ENCODE data around the gene RCAN2.
"Not testable (repeated sequence)": the region's sequence is repeated elsewhere in the genome, so short reads cannot be mapped to it uniquely, and the experiment has no call there.

RCAN2 gene

GRCh38 chr6:46440641-46441040, 50.6 kb downstream of the RCAN2 start:
- no peak for DNase-seq (ENCODE audit: low read depth in 2 of 2)

GRCh38 chr6:46440141-46440540, 51.1 kb downstream of the RCAN2 start:
- DNase-seq (ENCODE audit: low read depth in 2 of 2): no peak

GRCh38 chr6:46438245-46438644, 53.0 kb downstream of the RCAN2 start:
- no peak for DNase-seq (ENCODE audit: low read depth in 2 of 2)

DNA sequence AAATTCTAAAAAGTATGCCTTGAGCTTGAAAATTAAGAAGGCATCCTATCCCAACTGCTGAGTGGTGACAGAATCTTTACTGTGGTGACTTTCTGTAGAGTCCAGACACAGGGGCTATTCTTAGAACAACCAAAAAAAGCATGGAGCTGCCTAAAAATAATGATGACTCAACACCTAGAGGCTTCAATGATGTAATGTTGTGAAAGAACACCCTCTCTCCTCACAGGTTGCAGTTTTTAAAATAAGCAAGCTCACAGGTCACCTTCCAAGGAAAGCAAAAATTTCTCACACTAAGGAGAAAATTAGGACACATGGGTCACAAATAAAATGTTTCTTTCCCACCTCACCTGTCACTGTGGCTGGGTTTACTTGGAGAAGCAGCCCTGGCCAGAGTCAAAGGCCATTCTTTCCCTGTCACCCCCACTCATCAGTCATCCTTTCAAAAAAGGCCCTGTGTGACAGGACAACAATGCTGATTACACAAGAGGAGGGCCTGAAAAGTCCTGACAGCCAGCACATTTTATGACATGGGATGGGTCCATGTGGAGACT, 53.5 kb downstream of the RCAN2 start:
- DNase-seq (ENCODE audit: low read depth in 2 of 2): no peak

DNA sequence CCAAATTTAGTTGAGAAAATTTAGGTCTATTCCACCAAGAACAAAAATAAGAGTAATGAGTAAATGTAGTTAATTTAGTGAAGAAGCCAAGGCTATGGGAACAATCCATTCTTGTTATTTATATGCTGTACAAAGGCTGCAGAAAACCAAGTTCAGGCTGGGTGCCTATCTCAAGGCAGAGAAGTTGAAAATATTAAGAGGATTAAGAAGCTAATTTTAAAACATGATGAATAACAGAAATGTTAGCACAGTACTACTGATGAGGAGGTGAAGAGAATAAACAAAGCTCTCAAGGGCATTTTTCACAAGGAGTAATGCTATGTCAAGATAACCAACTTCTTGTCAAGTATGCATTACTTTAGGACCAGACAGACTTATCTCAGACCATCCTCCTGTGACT, 68.6 kb downstream of the RCAN2 start:
- no peak for DNase-seq (ENCODE audit: low read depth in 2 of 2)

- no peak for DNase-seq (ENCODE audit: low read depth in 2 of 2)
These were observed 69.3 kb downstream of the RCAN2 start for GRCh38 chr6:46421939-46422338.

DNA sequence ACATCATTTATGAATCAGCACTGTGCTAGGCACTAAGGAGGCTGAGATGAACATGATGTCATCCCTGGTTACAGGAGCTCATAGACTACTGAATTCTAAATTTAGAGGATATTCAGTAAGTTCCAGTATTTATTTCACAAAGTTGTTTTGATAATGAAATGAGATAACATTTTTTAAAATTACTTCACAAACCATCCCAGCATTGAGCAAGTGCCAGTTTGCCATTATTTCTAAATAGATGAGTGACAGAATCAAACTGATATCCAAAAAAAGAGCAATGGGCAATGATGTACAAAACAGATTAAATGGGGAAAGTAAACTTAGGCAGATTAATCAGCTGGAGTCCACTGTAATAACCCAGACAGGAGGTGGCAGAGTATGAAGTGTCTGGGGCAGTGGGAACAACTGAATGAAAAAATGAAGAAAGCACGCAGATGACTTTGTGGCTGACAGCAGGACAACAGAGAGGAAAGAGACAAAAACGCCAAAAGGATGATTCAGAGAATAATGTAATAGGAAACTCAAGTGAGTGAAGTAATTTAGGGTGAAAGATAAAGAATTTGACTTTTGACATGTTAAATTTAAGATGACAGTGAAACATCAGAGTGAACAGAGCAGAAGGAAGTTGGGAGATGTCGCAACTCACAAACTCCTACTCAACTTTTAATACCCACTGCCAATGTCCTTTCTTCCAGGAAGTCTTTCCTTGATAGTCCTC, 70.2 kb downstream of the RCAN2 start:
- DNase-seq (ENCODE audit: low read depth in 2 of 2): no peak

GRCh38 chr6:46419576-46420002, 71.7 kb downstream of the RCAN2 start:
- no peak for DNase-seq (ENCODE audit: low read depth in 2 of 2)

- DNase-seq (ENCODE audit: low read depth in 2 of 2): no peak
These were observed 76.9 kb downstream of the RCAN2 start for GRCh38 chr6:46414398-46414797.

DNA sequence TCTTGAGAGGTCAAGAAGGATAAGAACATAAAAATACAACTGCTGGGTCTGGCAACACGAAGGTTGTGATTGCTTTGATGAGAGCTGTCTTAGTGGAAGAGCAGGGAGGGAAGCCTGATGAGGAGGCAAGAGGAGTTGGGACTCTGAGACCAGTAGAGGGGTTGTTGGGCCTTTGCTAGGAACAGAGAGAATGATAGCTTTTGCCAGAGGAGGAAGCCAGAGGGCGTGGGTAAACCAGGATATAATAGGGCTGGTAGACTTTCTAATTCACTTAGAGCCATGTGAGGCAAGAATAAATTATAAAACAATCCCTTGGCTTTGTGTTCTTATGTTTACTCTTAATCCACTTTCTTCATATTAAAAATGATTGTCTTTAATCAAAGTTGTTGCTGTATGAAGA, 78.6 kb downstream of the RCAN2 start:
- DNase-seq (ENCODE audit: low read depth in 2 of 2): no peak

DNA sequence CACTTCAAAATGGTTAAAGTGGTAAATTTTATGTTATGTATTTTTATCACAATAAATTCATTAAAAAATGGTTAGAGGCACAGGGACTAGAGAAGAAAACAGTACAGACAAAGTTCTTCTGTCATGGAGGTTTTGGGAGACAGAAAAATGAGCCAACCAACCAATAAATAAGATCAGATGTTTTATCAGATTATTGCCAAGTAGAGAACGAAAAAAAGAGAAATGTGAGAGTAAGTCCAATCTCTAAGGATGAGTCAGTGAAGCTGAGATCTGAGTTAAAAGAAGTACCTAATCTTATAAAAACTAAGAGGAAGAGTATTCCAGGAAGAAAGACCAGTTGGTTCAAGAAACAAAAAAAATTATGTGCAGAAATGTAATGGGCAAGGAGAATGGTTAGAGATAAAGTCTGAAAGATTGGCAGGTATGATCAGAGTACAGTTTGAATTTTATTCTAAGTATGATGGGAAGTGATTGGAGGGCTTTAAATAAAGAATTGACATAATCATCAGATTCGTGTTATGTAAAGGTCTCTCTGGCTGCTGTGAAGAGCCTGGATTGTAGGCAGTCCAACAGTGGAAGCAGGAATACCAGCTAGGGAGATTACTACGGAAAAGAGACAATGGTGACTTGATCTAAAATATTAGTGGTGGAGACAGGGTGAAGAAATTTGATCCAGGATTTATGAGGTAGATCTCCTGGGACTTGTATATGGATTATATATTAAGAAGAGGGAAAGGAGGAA, 79.6 kb downstream of the RCAN2 start:
- DNase-seq (ENCODE audit: low read depth in 2 of 2): no peak

DNA sequence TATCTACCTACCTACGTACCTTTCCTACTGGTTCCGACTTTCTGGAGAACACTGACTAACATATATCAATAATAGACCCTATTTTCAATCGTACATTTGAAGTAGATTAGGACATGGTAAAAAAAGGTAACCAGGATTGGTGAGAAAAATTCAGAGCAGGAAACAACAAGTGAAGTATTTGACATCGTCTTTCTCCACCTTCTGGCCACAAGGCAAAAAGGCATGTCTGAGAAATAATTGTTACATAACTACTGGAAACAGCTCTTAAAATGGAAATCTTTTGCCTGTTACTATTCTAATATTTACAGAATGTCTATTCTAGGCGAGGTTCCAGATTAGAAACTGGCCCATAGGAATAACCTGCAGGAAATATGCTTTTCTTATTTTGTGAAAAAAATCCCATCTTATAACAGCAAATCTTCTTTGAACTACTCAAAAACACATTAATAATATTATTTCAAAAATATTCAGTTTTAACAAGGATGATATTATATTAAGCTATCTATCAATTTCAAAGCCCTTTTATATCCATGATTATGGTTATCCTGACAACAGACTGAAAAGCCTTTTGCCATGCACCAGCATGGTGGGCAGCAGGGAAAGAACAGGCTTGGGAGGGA, 80.8 kb downstream of the RCAN2 start:
- no peak for DNase-seq (ENCODE audit: low read depth in 2 of 2)

DNA sequence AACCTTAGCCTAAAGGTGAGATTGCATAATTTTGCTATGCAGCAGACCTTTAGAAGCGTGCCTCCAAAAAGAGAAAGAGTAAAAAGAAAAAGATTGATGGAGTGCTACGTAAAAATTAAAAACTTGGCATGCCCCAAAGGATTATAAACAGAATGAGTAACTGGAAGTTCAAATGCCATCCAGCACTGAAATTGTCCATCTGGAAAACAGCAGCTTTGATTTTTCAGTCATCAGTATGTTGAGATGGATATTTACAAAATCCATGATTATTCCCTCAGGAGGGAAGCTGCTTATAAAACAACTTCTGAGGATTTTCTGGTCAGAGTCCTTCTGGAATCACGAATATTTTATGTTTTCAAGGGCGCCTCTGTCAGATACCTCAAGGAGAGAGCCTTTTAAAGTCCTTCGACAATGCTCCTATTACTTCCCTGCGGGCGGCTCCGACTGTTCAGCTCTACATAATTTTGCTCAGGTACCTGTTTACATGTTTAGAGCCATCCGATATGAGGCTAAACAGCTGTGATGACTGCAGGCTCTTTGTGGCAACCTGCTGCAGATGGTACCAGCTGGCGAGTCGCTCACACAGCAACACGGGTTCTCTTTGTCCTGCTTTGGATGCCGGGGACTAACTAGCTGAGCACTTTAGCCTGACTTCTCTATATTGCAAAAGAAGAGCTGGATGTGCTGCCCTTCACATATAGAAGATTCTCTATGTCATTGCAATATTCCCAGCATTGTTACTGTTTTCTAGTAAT, 83.3 kb downstream of the RCAN2 start:
- no peak for DNase-seq (ENCODE audit: low read depth in 2 of 2)

- no peak for DNase-seq (ENCODE audit: low read depth in 2 of 2)
These were observed 84.0 kb downstream of the RCAN2 start for GRCh38 chr6:46407246-46407645.

- not testable (repeated sequence) for DNase-seq (ENCODE audit: low read depth in 2 of 2)
These were observed 85.5 kb downstream of the RCAN2 start for GRCh38 chr6:46405620-46406180.

DNA sequence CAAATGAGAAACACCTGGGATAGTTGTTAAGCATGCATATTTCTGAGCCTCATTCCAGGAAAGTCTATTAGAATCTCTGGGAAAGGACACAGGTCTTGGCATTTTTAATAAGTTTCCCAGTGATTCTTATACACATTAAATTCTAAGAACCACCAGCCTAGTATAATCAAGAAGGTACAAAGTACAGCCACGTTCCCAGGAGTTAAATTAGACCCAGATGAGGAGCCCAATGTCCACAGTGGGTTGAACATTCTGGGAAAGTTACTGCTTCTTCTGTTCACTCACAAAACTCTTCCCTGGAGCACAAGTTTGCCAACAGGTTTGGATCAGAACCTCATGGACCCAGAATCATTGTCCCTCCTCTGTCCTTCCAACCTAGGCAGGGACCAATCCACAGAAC, 90.4 kb downstream of the RCAN2 start:
- DNase-seq (ENCODE audit: low read depth in 2 of 2): no peak

DNA sequence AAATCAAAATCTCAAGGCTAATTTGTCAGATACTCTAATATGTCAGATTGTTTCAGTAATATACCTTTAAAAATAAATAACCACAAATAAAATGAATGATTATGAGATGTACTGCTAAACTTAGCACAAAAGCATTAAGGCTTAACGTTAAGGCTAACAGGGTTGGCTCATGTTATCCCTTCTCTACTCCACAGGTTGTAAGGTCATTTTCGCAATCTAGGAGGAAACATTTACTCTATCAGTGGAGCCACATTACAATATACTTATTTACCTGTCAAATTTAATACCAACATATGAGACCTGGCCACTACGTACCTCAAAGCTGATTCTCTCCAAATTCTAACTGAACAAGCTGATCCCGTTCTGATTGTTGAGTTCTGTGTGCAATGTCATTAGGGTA, 95.7 kb downstream of the RCAN2 start:
- no peak for DNase-seq (ENCODE audit: low read depth in 2 of 2)

GRCh38 chr6:46393940-46394337, 97.3 kb downstream of the RCAN2 start:
- DNase-seq (ENCODE audit: low read depth in 2 of 2): no peak

GRCh38 chr6:46393161-46393939, 97.9 kb downstream of the RCAN2 start:
- no peak for DNase-seq (ENCODE audit: low read depth in 2 of 2)

DNA sequence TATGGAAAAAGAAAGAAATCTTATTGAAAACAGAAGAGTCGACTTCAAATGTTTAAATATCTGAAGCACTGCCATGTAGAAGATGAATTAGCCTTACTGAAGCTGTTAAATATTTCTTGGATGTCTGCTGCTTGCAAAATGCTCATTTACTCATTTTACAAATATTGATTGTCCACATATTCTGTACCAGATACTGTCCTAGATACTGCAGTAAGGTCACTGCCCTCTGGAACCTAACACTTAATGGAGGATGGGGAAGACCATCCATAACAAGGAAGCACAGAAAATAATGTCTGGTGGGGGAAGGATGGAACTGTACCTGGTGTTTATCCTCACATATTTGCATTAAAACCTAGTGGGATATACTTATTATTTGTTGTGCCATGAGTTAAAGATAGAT, 99.0 kb downstream of the RCAN2 start:
- no peak for DNase-seq (ENCODE audit: low read depth in 2 of 2)

Measured in activated CD8-positive, alpha-beta memory T cell treated with anti-CD3 and anti-CD28 coated beads for 4 hours (primary cell).